ENCODE results near the gene TNS1. TPM values are rescaled to one million over a fixed set of nuclear protein-coding genes. Genes with fewer than 3 reads are reported as not detected.

Gene TNS1
- total RNA-seq, 1 donor from 2014 or later: 828 TPM

DNA sequence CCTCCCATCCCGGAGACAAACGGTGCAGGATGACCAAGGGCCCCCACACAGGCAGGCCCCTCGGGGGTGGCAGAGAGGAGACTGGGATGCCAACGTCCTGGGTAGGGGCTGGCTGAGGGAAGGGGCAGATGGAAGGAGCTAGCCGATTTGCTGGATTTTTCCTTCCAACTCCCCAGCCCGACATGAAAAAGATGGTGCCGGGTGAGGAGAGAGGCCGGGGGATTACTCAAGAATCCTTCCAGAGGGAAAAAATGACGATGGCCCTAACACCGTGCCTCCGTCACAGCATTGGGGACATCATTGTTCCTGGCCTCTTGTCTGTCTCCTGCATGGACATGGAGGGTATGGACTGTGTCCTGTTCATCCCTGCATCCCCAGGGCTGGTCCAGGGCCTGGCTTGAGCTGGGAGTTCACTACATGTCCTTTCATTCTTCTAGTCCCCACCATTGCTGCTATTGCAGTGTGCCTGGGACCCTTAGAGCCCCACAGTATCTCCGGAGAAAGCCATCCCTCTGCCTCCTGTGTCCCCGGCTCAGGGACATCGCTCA lies 217.7 kb downstream of the TNS1 start:
- Histone ChIP-seq H3K9me3 (replicated peaks) (peaks cover 7% of the 10 kb centered on the region), H3K4me1 (peaks cover 15% of the 10 kb centered on the region), H3K27me3 (ENCODE audit: low read depth) (no peaks in the 10 kb centered on the region), H3K4me3 (no peak overlapping the region), H3K27ac (replicated peaks) (no peak overlapping the region), H3K36me3 (peaks cover 18% of the 10 kb centered on the region)
- no peak for DNase-seq
- TF ChIP-seq, protein P1, sequence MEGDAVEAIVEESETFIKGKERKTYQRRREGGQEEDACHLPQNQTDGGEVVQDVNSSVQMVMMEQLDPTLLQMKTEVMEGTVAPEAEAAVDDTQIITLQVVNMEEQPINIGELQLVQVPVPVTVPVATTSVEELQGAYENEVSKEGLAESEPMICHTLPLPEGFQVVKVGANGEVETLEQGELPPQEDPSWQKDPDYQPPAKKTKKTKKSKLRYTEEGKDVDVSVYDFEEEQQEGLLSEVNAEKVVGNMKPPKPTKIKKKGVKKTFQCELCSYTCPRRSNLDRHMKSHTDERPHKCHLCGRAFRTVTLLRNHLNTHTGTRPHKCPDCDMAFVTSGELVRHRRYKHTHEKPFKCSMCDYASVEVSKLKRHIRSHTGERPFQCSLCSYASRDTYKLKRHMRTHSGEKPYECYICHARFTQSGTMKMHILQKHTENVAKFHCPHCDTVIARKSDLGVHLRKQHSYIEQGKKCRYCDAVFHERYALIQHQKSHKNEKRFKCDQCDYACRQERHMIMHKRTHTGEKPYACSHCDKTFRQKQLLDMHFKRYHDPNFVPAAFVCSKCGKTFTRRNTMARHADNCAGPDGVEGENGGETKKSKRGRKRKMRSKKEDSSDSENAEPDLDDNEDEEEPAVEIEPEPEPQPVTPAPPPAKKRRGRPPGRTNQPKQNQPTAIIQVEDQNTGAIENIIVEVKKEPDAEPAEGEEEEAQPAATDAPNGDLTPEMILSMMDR (IDR thresholded peaks at IDR 0.05; ENCODE audit: borderline replicate concordance): no peak
- intact Hi-C loops (cut with micrococcal nuclease): loop anchor here (10.0 kb wide), 1 partner anchor 250 kb away; no protein-coding TSS in a partner anchor

DNA sequence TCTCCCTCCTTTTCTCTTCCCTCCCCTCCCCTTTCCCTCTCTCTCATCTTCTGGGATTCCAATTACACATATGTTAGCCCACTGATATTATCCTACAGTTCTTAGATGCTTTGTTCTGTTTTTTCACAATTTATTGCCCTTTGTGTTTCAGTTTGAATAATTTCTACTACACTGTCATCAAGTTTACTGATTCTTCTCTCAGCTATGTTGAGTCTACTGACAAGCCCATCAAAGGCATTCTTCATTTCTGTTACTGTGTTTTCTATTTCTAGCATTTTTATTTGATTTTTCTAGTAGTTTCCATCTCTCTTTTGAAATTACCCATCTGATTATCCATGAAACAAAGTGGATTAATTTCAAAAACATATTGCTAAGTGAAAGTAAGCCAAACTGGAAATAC lies 219.6 kb downstream of the TNS1 start:
- TF ChIP-seq, protein P1 (IDR thresholded peaks at IDR 0.05; ENCODE audit: borderline replicate concordance): no peak
- H3K4me1 ChIP-seq: peaks cover 6% of the 10 kb centered on the region
- intact Hi-C loops (cut with micrococcal nuclease): loop anchor here (10.0 kb wide), 1 partner anchor 252 kb away; no protein-coding TSS in a partner anchor
- H3K27ac ChIP-seq (replicated peaks): no peak overlapping the region
- H3K36me3 ChIP-seq: peaks cover 18% of the 10 kb centered on the region
- no peak overlapping the region for H3K4me3 ChIP-seq
- no peaks in the 10 kb centered on the region for H3K27me3 ChIP-seq (ENCODE audit: low read depth)
- DNase-seq: no peak
- H3K9me3 ChIP-seq (replicated peaks): peaks cover 7% of the 10 kb centered on the region

DNA sequence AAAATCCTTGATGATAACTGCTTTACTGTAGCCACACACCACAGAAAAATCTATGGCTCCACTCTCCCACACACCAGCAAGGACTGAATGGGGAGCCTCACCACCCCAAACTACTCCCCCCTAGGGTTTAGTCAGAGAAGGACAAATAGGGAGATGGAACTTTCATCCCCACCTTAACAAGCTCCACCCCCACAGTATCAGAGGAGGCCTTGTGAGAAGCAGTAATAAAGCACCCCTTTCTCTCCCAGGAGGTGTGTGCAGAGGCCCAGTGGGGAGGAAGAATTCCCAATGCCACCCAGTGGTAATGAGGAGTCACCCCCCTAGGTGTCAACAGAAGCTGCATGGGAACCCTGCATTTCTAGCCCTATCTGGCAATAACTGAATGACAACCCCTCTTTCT lies 224.9 kb downstream of the TNS1 start:
- H3K36me3 ChIP-seq: peaks cover 16% of the 10 kb centered on the region
- DNase-seq: no peak
- intact Hi-C loops (cut with micrococcal nuclease): no loop called here
- no peak overlapping the region for H3K27ac ChIP-seq (replicated peaks)
- no peak overlapping the region for H3K4me3 ChIP-seq
- TF ChIP-seq, protein P1 (IDR thresholded peaks at IDR 0.05; ENCODE audit: borderline replicate concordance): no peak
- no peaks in the 10 kb centered on the region for H3K4me1 ChIP-seq
- H3K27me3 ChIP-seq (ENCODE audit: low read depth): no peaks in the 10 kb centered on the region
- H3K9me3 ChIP-seq (replicated peaks): no peaks in the 10 kb centered on the region

DNA sequence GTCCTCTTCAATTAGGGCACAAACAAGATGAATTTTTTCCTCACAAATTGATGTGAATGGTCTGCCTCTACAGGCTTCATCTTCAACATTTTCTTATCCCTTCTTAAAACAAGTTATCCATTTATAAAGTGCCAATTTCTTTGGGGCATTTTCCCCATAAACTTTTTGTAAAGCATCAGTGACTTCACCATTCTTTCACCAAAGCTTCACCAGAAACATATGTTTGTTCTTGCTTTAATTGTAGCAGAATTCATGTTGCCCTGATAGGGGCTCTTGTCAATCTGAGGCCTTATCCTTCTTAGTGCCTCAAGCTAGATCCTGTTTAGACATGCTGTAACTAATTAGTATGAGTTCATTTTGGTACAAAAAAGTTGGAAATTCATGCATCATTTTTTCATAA lies 226.2 kb downstream of the TNS1 start:
- H3K4me3 ChIP-seq: no peak overlapping the region
- TF ChIP-seq, protein P1 (IDR thresholded peaks at IDR 0.05; ENCODE audit: borderline replicate concordance): no peak
- H3K4me1 ChIP-seq: no peaks in the 10 kb centered on the region
- no peaks in the 10 kb centered on the region for H3K27me3 ChIP-seq (ENCODE audit: low read depth)
- H3K36me3 ChIP-seq: peaks cover 9% of the 10 kb centered on the region
- no peak for DNase-seq
- intact Hi-C loops (cut with micrococcal nuclease): no loop called here
- no peaks in the 10 kb centered on the region for H3K9me3 ChIP-seq (replicated peaks)
- H3K27ac ChIP-seq (replicated peaks): no peak overlapping the region

DNA sequence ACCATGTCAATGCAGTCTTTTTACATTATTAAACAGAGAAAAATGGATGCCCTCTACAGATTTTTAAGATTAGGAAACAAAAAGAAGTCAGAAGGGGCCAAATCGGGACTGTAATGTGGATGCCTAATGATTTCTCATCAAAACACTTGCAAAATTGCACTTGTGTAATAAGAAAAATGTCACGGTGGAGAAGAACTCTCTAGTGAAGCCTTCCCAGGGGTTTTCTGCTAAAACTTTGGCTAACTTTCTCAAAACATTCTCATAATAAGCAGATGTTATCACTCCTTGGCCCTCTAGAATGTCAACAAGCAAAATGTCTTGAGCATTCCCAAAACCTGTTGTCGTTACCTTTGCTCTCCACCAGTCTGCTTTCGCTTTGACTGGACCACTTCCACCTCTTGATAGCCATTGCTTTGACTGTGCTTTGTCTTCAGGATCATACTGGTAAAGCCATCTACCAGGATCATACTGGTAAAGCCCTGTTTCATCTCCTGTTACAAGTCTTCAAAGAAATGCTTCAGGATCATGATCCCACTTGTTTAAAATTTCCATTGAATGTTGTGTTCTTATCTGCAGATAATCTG lies 226.8 kb downstream of the TNS1 start:
- Histone ChIP-seq H3K4me3 (no peak overlapping the region), H3K36me3 (peaks cover 5% of the 10 kb centered on the region), H3K4me1 (no peaks in the 10 kb centered on the region), H3K27me3 (ENCODE audit: low read depth) (no peaks in the 10 kb centered on the region), H3K9me3 (replicated peaks) (no peaks in the 10 kb centered on the region), H3K27ac (replicated peaks) (no peak overlapping the region)
- TF ChIP-seq, protein P1 (IDR thresholded peaks at IDR 0.05; ENCODE audit: borderline replicate concordance): no peak
- intact Hi-C loops (cut with micrococcal nuclease): no loop called here
- no peak for DNase-seq
